Measurements from ENCODE around the gene PGBD2. TPM values are rescaled to one million over a fixed set of nuclear protein-coding genes. Genes with fewer than 3 reads are reported as not detected.
"Not testable (repeated sequence)": the region's sequence is repeated elsewhere in the genome, so short reads cannot be mapped to it uniquely, and the experiment has no call there.

Gene PGBD2
- total RNA-seq, 1 experiment from 2014 or later, result 7.8 TPM

GRCh38 chr1:248944134-248944999 is 38.3 kb downstream of the PGBD2 start:
- DNase-seq; H3K9me3 Mint-ChIP-seq (ENCODE audit: low read depth, unreplicated experiment); CTCF ChIA-PET; BruUV-seq (replicated peaks); H3K27me3 Mint-ChIP-seq (ENCODE audit: unreplicated experiment); H3K36me3 Mint-ChIP-seq (ENCODE audit: insufficient read depth, unreplicated experiment); H3K27ac Mint-ChIP-seq (ENCODE audit: unreplicated experiment); intact Hi-C loops (cut with micrococcal nuclease; ENCODE audit: unreplicated experiment); H3K4me1 Mint-ChIP-seq (ENCODE audit: low read depth, unreplicated experiment); H3K4me3 Mint-ChIP-seq (ENCODE audit: low read depth, unreplicated experiment): not testable (repeated sequence)

DNA sequence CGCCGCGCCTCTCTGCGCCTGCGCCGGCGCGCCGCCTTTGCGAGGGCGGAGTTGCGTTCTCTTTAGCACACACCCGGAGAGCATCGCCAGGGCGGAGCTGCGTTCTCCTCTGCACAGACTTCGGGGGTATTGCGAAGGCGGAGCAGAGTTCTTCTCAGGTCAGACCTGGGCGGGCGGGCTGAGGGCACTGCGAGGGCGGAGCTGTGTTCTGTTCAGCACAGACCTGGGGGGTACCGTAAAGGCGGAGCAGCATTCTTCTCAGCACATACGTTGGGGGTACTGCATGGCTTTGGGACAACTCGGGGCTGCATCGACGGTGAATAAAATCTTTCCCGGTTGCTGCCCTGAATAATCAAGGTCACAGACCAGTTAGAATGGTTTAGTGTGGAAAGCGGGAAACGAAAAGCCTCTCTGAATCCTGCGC is 39.0 kb downstream of the PGBD2 start:
- DNase-seq; H3K27ac Mint-ChIP-seq (ENCODE audit: unreplicated experiment); H3K9me3 Mint-ChIP-seq (ENCODE audit: low read depth, unreplicated experiment); intact Hi-C loops (cut with micrococcal nuclease; ENCODE audit: unreplicated experiment); H3K27me3 Mint-ChIP-seq (ENCODE audit: unreplicated experiment); H3K36me3 Mint-ChIP-seq (ENCODE audit: insufficient read depth, unreplicated experiment); BruUV-seq (replicated peaks); CTCF ChIA-PET; H3K4me3 Mint-ChIP-seq (ENCODE audit: low read depth, unreplicated experiment); H3K4me1 Mint-ChIP-seq (ENCODE audit: low read depth, unreplicated experiment): not testable (repeated sequence)

GRCh38 chr1:248945453-248945852 is 39.4 kb downstream of the PGBD2 start:
- DNase-seq, result peak; percentile 27
- H3K4me3 Mint-ChIP-seq (ENCODE audit: low read depth, unreplicated experiment); H3K27ac Mint-ChIP-seq (ENCODE audit: unreplicated experiment); H3K36me3 Mint-ChIP-seq (ENCODE audit: insufficient read depth, unreplicated experiment); CTCF ChIA-PET; H3K4me1 Mint-ChIP-seq (ENCODE audit: low read depth, unreplicated experiment); BruUV-seq (replicated peaks); H3K27me3 Mint-ChIP-seq (ENCODE audit: unreplicated experiment); H3K9me3 Mint-ChIP-seq (ENCODE audit: low read depth, unreplicated experiment); intact Hi-C loops (cut with micrococcal nuclease; ENCODE audit: unreplicated experiment): not testable (repeated sequence)

DNA sequence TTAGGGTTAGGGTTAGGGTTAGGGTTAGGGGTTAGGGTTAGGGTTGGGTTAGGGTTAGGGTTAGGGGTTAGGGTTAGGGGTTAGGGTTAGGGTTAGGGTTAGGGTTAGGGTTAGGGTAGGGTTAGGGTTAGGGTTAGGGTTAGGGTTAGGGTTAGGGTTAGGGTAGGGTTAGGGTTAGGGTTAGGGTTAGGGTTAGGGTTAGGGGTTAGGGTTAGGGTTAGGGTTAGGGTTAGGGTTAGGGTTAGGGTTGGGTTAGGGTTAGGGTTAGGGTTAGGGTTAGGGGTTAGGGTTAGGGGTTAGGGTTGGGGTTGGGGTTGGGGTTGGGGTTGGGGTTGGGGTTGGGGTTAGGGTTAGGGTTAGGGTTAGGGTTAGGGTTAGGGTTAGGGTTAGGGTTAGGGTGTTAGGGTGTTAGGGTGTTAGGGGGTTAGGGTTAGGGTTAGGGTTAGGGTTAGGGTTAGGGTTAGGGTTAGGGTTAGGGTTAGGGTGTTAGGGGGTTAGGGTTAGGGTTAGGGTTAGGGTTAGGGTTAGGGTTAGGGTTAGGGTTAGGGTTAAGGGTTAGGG is 39.9 kb downstream of the PGBD2 start:
- H3K36me3 Mint-ChIP-seq (ENCODE audit: insufficient read depth, unreplicated experiment); H3K9me3 Mint-ChIP-seq (ENCODE audit: low read depth, unreplicated experiment); CTCF ChIA-PET; H3K27me3 Mint-ChIP-seq (ENCODE audit: unreplicated experiment); BruUV-seq (replicated peaks); intact Hi-C loops (cut with micrococcal nuclease; ENCODE audit: unreplicated experiment); H3K4me1 Mint-ChIP-seq (ENCODE audit: low read depth, unreplicated experiment); DNase-seq; H3K4me3 Mint-ChIP-seq (ENCODE audit: low read depth, unreplicated experiment); H3K27ac Mint-ChIP-seq (ENCODE audit: unreplicated experiment): not testable (repeated sequence)

Other genes starting within 250 kb of the PGBD2 start
- not detected in 2 replicates for gene OR14I1, start 203.5 kb upstream of the PGBD2 start, total RNA-seq (2022)
- not detected in 2 replicates for gene LYPD8, start 150.5 kb upstream of the PGBD2 start, total RNA-seq (2022)
- 25.3 and 27.1 TPM in 2 replicates for gene SH3BP5L, start 80.3 kb upstream of the PGBD2 start, total RNA-seq (2022)
- gene ZNF672, start 68.0 kb upstream of the PGBD2 start, total RNA-seq (2022), result 28.3 and 28.7 TPM in 2 replicates
- 61.4 and 61.5 TPM in 2 replicates for gene ZNF692, start 47.1 kb upstream of the PGBD2 start, total RNA-seq (2022)

Data from Calu3 (cell line).